Measurements from ENCODE around the gene PCLO. TPM values are rescaled to one million over a fixed set of nuclear protein-coding genes. Genes with fewer than 3 reads are reported as not detected.

The PCLO gene
- total RNA-seq, 2 donors from 2014 or later = 3.2 to 4.2 TPM

GRCh38 chr7:82945480-82945879 is 217.2 kb downstream of the PCLO start:
- Mint-ChIP-seq H3K9me3 (no peaks in the 10 kb centered on the region), H3K36me3 (ENCODE audit: low read depth) (no peaks in the 10 kb centered on the region), H3K27me3 (ENCODE audit: insufficient read depth) (no peaks in the 10 kb centered on the region), H3K27ac (no peak overlapping the region), H3K4me1 (no peaks in the 10 kb centered on the region), H3K4me3 (no peak overlapping the region)
- Histone ChIP-seq H3K27ac (ENCODE audit: low read depth, low read length) (no peak overlapping the region), H3K36me3 (ENCODE audit: control insufficient read depth, insufficient read depth, low read length) (no peaks in the 10 kb centered on the region), H3K9me3 (ENCODE audit: control insufficient read depth, low read length) (no peaks in the 10 kb centered on the region), H3K9ac (ENCODE audit: extremely low read depth, low read length, poor library complexity, severe bottlenecking) (no peak overlapping the region), H3K4me1 (ENCODE audit: control insufficient read depth, insufficient read depth, low read length) (no peaks in the 10 kb centered on the region), H3K27me3 (ENCODE audit: control insufficient read depth, insufficient read depth, low read length, poor library complexity, severe bottlenecking) (no peaks in the 10 kb centered on the region), H3K4me3 (ENCODE audit: low read length) (no peak overlapping the region)
- no peak for DNase-seq
- WGBS, 2 experiments (ENCODE audit: insufficient coverage in 1 of 2, insufficient read length in 1 of 2) = 91% methylated on average over 3 of the region's 3 CpGs; no CpG with 5 or more reads in 1 of the 2 experiments
- no peak for TF ChIP-seq CTCF (conservative IDR thresholded peaks at IDR 0.05)

GRCh38 chr7:82945056-82945455 is 217.6 kb downstream of the PCLO start:
- Histone ChIP-seq H3K4me3 (ENCODE audit: low read length) (no peak overlapping the region), H3K9ac (ENCODE audit: extremely low read depth, low read length, poor library complexity, severe bottlenecking) (no peak overlapping the region), H3K27ac (ENCODE audit: low read depth, low read length) (no peak overlapping the region), H3K9me3 (ENCODE audit: control insufficient read depth, low read length) (no peaks in the 10 kb centered on the region), H3K36me3 (ENCODE audit: control insufficient read depth, insufficient read depth, low read length) (no peaks in the 10 kb centered on the region), H3K27me3 (ENCODE audit: control insufficient read depth, insufficient read depth, low read length, poor library complexity, severe bottlenecking) (no peaks in the 10 kb centered on the region), H3K4me1 (ENCODE audit: control insufficient read depth, insufficient read depth, low read length) (no peaks in the 10 kb centered on the region)
- H3K27ac Mint-ChIP-seq = no peak overlapping the region
- DNase-seq = no peak
- H3K4me3 Mint-ChIP-seq = no peak overlapping the region
- H3K4me1 Mint-ChIP-seq = no peaks in the 10 kb centered on the region
- H3K27me3 Mint-ChIP-seq (ENCODE audit: insufficient read depth) = no peaks in the 10 kb centered on the region
- H3K36me3 Mint-ChIP-seq (ENCODE audit: low read depth) = no peaks in the 10 kb centered on the region
- WGBS, 2 experiments (ENCODE audit: insufficient coverage in 1 of 2, insufficient read length in 1 of 2) = 86 to 100% methylated on average over 2 to 4 of the region's 4 CpGs
- TF ChIP-seq CTCF (conservative IDR thresholded peaks at IDR 0.05) = no peak
- no peaks in the 10 kb centered on the region for H3K9me3 Mint-ChIP-seq

- Mint-ChIP-seq H3K36me3 (ENCODE audit: low read depth) (no peaks in the 10 kb centered on the region), H3K9me3 (no peaks in the 10 kb centered on the region), H3K27me3 (ENCODE audit: insufficient read depth) (no peaks in the 10 kb centered on the region), H3K4me1 (no peaks in the 10 kb centered on the region), H3K27ac (no peak overlapping the region), H3K4me3 (no peak overlapping the region)
- Histone ChIP-seq H3K9me3 (ENCODE audit: control insufficient read depth, low read length) (no peaks in the 10 kb centered on the region), H3K27ac (ENCODE audit: low read depth, low read length) (no peak overlapping the region), H3K4me1 (ENCODE audit: control insufficient read depth, insufficient read depth, low read length) (no peaks in the 10 kb centered on the region), H3K27me3 (ENCODE audit: control insufficient read depth, insufficient read depth, low read length, poor library complexity, severe bottlenecking) (no peaks in the 10 kb centered on the region), H3K9ac (ENCODE audit: extremely low read depth, low read length, poor library complexity, severe bottlenecking) (no peak overlapping the region), H3K4me3 (ENCODE audit: low read length) (no peak overlapping the region), H3K36me3 (ENCODE audit: control insufficient read depth, insufficient read depth, low read length) (no peaks in the 10 kb centered on the region)
- DNase-seq = no peak
- 57 to 79% methylated on average over 1 of the region's 1 CpG for WGBS, 2 experiments (ENCODE audit: insufficient coverage in 1 of 2, insufficient read length in 1 of 2)
- no peak for TF ChIP-seq CTCF (conservative IDR thresholded peaks at IDR 0.05)
Measured at GRCh38 chr7:82932516-82932915, 230.2 kb downstream of the PCLO start.
